22Rv1 (cell line): ENCODE results near the gene SERTAD3.

Experiments
- CTCF ChIP-seq: fragments of 450-650 bp; IDR thresholded peaks from 2 replicates; pipeline ENCODE4 v1.5.1; 2017; ENCODE audit warnings: mild to moderate bottlenecking
- ZFX ChIP-seq: fragments of 450-650 bp; IDR thresholded peaks from 2 replicates; pipeline ENCODE4 v1.6.1; 2017; ENCODE audit warnings: antibody characterized with exemption, borderline replicate concordance

GRCh38 chr19:40489882-40490230 is 45.7 kb upstream of the SERTAD3 start:
- TF ChIP-seq CTCF (no peak), ZFX (no peak)
